Activated T-cell treated with anti-CD3 and anti-CD28 coated beads, Interleukin-2, amount 50 U/mL, for 48 hours (primary cell): ENCODE results near the gene COQ8A.
"Not testable (repeated sequence)": the region's sequence is repeated elsewhere in the genome, so short reads cannot be mapped to it uniquely, and the experiment has no call there.

Source experiments
- DNase-seq, 2 experiments: peaks; one replicate each; pipeline ENCODE4 v3.0.0-alpha.2; 2020

The COQ8A gene

GRCh38 chr1:226985839-226986463 lies 45.9 kb downstream of the COQ8A start:
- DNase-seq: no peak

GRCh38 chr1:226986496-226987178 lies 46.5 kb downstream of the COQ8A start:
- no peak for DNase-seq

- DNase-seq: no peak
Measured at GRCh38 chr1:226987179-226987536, 47.1 kb downstream of the COQ8A start.

- no peak for DNase-seq
Measured at GRCh38 chr1:226987623-226988333, 47.7 kb downstream of the COQ8A start.

- DNase-seq: no peak
Measured at GRCh38 chr1:226988334-226988666, 48.2 kb downstream of the COQ8A start.

GRCh38 chr1:226989085-226989920 lies 49.2 kb downstream of the COQ8A start:
- peak in 1 of 2 experiments; percentile 16 for DNase-seq

- DNase-seq: peak; percentile 74 to 77
Measured at GRCh38 chr1:226990133-226990716, 50.1 kb downstream of the COQ8A start.

GRCh38 chr1:226991920-226992319 lies 51.8 kb downstream of the COQ8A start:
- no peak for DNase-seq

- DNase-seq: no peak
Measured at GRCh38 chr1:226993814-226994585, 53.9 kb downstream of the COQ8A start.

- DNase-seq: no peak
Measured at GRCh38 chr1:226994586-226995364, 54.7 kb downstream of the COQ8A start.

GRCh38 chr1:226995365-226996332 lies 55.6 kb downstream of the COQ8A start:
- DNase-seq: no peak

- DNase-seq: not testable (repeated sequence)
Measured at GRCh38 chr1:226999579-226999978, 59.5 kb downstream of the COQ8A start.

- DNase-seq: no peak
Measured at GRCh38 chr1:227002531-227003049, 62.5 kb downstream of the COQ8A start.

- DNase-seq: no peak
Measured at GRCh38 chr1:227003165-227003564, 63.1 kb downstream of the COQ8A start.

GRCh38 chr1:227004796-227005195 lies 64.7 kb downstream of the COQ8A start:
- no peak for DNase-seq

GRCh38 chr1:227006226-227006796 lies 66.2 kb downstream of the COQ8A start:
- no peak for DNase-seq

GRCh38 chr1:227009937-227010336 lies 69.8 kb downstream of the COQ8A start:
- no peak for DNase-seq

GRCh38 chr1:227010645-227011044 lies 70.6 kb downstream of the COQ8A start:
- no peak for DNase-seq

GRCh38 chr1:227016990-227017389 lies 76.9 kb downstream of the COQ8A start:
- no peak for DNase-seq
